Neural cell (in vitro differentiated cells): ENCODE results near the gene ACTL9. TPM values are rescaled to one million over a fixed set of nuclear protein-coding genes. Genes with fewer than 3 reads are reported as not detected.

Experiments used
- H2AFZ ChIP-seq: fragments of 200-600, 300-800 bp; sonication (generic), shearing (Covaris generic); 2 replicates; pipeline ENCODE4 v1.6.0; 2014; ENCODE audit warnings: low read depth, mild to moderate bottlenecking, antibody characterized with exemption, low read length, moderate library complexity
- H3F3A ChIP-seq: fragments of 200-600 bp; shearing (Covaris generic); 2 replicates; pipeline ENCODE4 v1.6.1; 2016; ENCODE audit warnings: mild to moderate bottlenecking, moderate library complexity, mixed read lengths, antibody characterized with exemption, low read length; ENCODE audit not compliant: insufficient read depth, poor library complexity, severe bottlenecking
- H3K27ac ChIP-seq: fragments of 200-600, 300-800 bp; sonication (generic), shearing (Covaris generic); 2 replicates; pipeline ENCODE4 v1.5.1; 2014; ENCODE audit warnings: mild to moderate bottlenecking, low read length, moderate library complexity
- H3K27me3 ChIP-seq: fragments of 300-800, 200-600 bp; sonication (generic), shearing (Covaris generic); 2 replicates; pipeline ENCODE4 v1.6.0; 2014; ENCODE audit warnings: mild to moderate bottlenecking, low read depth, low read length, moderate library complexity; ENCODE audit not compliant: insufficient read depth
- H3K36me3 ChIP-seq: fragments of 300-800, 200-600 bp; sonication (generic), shearing (Covaris generic); 2 replicates; pipeline ENCODE4 v1.5.1; 2014; ENCODE audit warnings: mild to moderate bottlenecking, antibody characterized with exemption, low read length, moderate library complexity; ENCODE audit not compliant: insufficient read depth
- H3K4me2 ChIP-seq: fragments of 300-800, 200-600 bp; sonication (generic), shearing (Covaris generic); 2 replicates; pipeline ENCODE4 v1.6.0; 2014; ENCODE audit warnings: mild to moderate bottlenecking, low read length
- H3K4me3 ChIP-seq: fragments of 300-800, 200-600 bp; sonication (generic), shearing (Covaris generic); 2 replicates; pipeline ENCODE4 v1.5.1; 2014; ENCODE audit warnings: mild to moderate bottlenecking, low read length, moderate library complexity
- H3K79me2 ChIP-seq: fragments of 200-600 bp; shearing (Covaris generic); replicated peaks from 2 replicates; pipeline ENCODE4 v1.6.0; 2014; ENCODE audit warnings: mild to moderate bottlenecking, low read length, moderate library complexity; ENCODE audit not compliant: insufficient read depth
- H3K9ac ChIP-seq: fragments of 300-800, 200-600 bp; sonication (generic), shearing (Covaris generic); 2 replicates; pipeline ENCODE4 v1.6.1; 2016; ENCODE audit warnings: mild to moderate bottlenecking, low read length, mixed read lengths
- H3K9me2 ChIP-seq: fragments of 200-600 bp; shearing (Covaris generic); 2 replicates; pipeline ENCODE4 v1.6.1; 2016; ENCODE audit warnings: mild to moderate bottlenecking, low read length, mixed read lengths; ENCODE audit not compliant: insufficient read depth
- H3K9me3 ChIP-seq: fragments of 200-600, 300-800 bp; sonication (generic), shearing (Covaris generic); 2 replicates; pipeline ENCODE4 v1.6.1; 2016; ENCODE audit warnings: mild to moderate bottlenecking, mixed run types, low read length, moderate library complexity, mixed read lengths
- H4K20me1 ChIP-seq: fragments of 200-600 bp; shearing (Covaris generic); 2 replicates; pipeline ENCODE4 v1.6.1; 2016; ENCODE audit warnings: mild to moderate bottlenecking, mixed run types; ENCODE audit not compliant: insufficient read depth
- CTCF ChIP-seq: fragments of 450-650 bp; IDR thresholded peaks from 2 replicates; pipeline ENCODE4 v1.5.1; 2014; ENCODE audit warnings: antibody characterized with exemption, mild to moderate bottlenecking, moderate library complexity; ENCODE audit not compliant: poor library complexity, severe bottlenecking
- EP300 ChIP-seq: fragments of 450-650 bp; conservative IDR thresholded peaks from 2 replicates; pipeline ENCODE4 v1.6.1; 2014; ENCODE audit warnings: antibody characterized with exemption, mild to moderate bottlenecking, moderate library complexity; ENCODE audit not compliant: poor library complexity, severe bottlenecking
- EZH2 ChIP-seq: fragments of 200-600, 300-800 bp; shearing (Covaris generic), sonication (generic); IDR thresholded peaks from 2 replicates; pipeline ENCODE4 v1.6.1; 2014; ENCODE audit warnings: antibody characterized with exemption, low read length, borderline replicate concordance, mild to moderate bottlenecking; ENCODE audit not compliant: insufficient read depth, poor library complexity, severe bottlenecking
- MXI1 ChIP-seq: fragments of 450-650 bp; conservative IDR thresholded peaks from 2 replicates; pipeline ENCODE4 v1.6.1; 2014; ENCODE audit warnings: antibody characterized with exemption, mild to moderate bottlenecking; ENCODE audit not compliant: poor library complexity, severe bottlenecking
- POLR2AphosphoS5 ChIP-seq: IDR thresholded peaks from 2 replicates; pipeline ENCODE4 v1.6.1; 2012
- RAD21 ChIP-seq: fragments of 450-650 bp; conservative IDR thresholded peaks from 2 replicates; pipeline ENCODE4 v1.6.1; 2014; ENCODE audit warnings: antibody characterized with exemption, mild to moderate bottlenecking, moderate library complexity
- REST ChIP-seq: IDR thresholded peaks from 2 replicates; pipeline ENCODE4 v1.6.1; 2012; ENCODE audit warnings: borderline replicate concordance
- SMC3 ChIP-seq: fragments of 450-650 bp; conservative IDR thresholded peaks from 2 replicates; pipeline ENCODE4 v1.6.1; 2014; ENCODE audit warnings: antibody characterized with exemption, mild to moderate bottlenecking, moderate library complexity; ENCODE audit not compliant: poor library complexity
- TAF1 ChIP-seq: IDR thresholded peaks from 2 replicates; pipeline ENCODE4 v1.6.1; 2012; ENCODE audit warnings: low read depth
- polyA plus RNA-seq: library from polyadenylated mRNA; depleted of rRNA; stranded (reverse); fragments of >200 nt; gene quantifications from 2 replicates; pipeline ENCODE4 v1.2.3, GENCODE V29; 2014

Gene ACTL9
- polyA plus RNA-seq, 1 donor from 2014 or later: not detected

DNA sequence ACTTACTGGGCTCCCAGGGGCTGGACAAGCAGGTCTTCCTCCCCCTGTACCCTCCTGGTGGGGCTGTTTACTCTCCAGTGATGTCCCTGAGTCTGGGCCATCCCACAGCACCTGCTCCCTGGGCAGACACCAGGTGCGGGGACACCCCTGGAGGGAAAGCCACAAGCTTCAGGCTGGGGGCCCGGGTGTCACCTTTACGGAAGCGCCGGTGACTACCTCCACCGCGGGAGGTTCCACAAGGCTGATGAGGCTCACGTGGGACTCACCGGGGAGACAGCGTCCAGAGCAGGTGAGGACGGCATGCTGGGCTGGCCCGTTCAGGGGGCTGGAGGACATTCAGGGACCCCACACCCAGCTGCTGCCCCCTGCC, 43.3 kb downstream of the ACTL9 start:
- no peak overlapping the region for H2AFZ ChIP-seq
- H3K4me2 ChIP-seq: no peak overlapping the region
- H3K9me2 ChIP-seq: no peaks in the 10 kb centered on the region
- H3K79me2 ChIP-seq: no peaks in the 10 kb centered on the region
- TF ChIP-seq EP300: no peak
- no peak for TF ChIP-seq SMC3
- no peak for TF ChIP-seq TAF1
- no peak for TF ChIP-seq MXI1
- TF ChIP-seq RAD21: no peak
- no peak for TF ChIP-seq POLR2AphosphoS5
- TF ChIP-seq CTCF: no peak
- no peak for TF ChIP-seq REST
- no peak for TF ChIP-seq EZH2
- no peaks in the 10 kb centered on the region for H3K27me3 ChIP-seq
- no peaks in the 10 kb centered on the region for H3K9me3 ChIP-seq
- no peak overlapping the region for H3K4me3 ChIP-seq
- H4K20me1 ChIP-seq: no peaks in the 10 kb centered on the region
- H3F3A ChIP-seq: no peaks in the 10 kb centered on the region
- H3K27ac ChIP-seq: no peak overlapping the region
- no peaks in the 10 kb centered on the region for H3K36me3 ChIP-seq
- H3K9ac ChIP-seq: no peak overlapping the region

DNA sequence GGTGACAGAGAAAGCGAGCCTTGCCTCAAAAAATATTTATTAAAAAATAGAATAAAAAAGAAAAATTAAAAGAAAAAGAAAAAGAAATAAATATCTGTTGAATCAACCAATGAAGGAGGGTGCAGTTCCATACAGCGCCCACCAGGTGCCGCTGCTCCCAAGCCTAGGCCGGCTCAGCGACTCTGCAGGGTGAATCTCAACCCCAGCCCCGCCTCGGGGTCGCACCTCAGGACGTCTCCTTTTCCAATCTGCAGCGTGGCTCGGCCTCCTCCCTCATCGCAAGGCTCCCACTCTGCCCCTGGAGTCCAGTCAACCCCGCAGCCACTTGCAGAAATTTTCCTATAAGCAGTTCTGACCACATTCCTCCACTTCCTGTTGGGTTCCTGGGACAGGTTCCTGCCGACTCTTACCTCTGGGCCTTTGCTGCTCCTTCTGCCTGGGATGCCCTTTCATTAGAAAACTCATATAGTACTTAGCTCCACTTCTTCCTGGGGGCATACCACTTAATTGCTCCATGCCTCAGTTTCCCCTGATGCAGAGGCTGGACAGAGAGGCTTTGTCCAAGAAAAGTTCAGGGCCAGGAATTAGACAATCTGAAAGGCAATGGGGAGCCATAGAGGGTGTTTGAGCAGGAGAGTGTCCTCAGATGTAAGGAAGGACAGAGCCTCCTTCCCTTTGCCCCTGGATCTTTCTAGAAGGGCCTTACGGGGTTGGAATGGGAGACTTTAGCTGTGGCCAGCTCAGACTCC, 43.8 kb downstream of the ACTL9 start:
- no peaks in the 10 kb centered on the region for H3K9me3 ChIP-seq
- H3K79me2 ChIP-seq: no peaks in the 10 kb centered on the region
- no peak overlapping the region for H2AFZ ChIP-seq
- no peaks in the 10 kb centered on the region for H3K27me3 ChIP-seq
- peak overlapping the region; percentile 45 for H3K4me3 ChIP-seq
- no peaks in the 10 kb centered on the region for H3K36me3 ChIP-seq
- no peaks in the 10 kb centered on the region for H3F3A ChIP-seq
- H3K27ac ChIP-seq: no peak overlapping the region
- TF ChIP-seq EZH2 (no peak), CTCF (peak; percentile 81), RAD21 (peak; percentile 78), SMC3 (peak; percentile 82)
- no peak overlapping the region for H3K9ac ChIP-seq
- no peaks in the 10 kb centered on the region for H3K9me2 ChIP-seq
- H4K20me1 ChIP-seq: no peaks in the 10 kb centered on the region
- no peak overlapping the region for H3K4me2 ChIP-seq
